ENCODE results near the gene USP28.
"Not testable (repeated sequence)": the region's sequence is repeated elsewhere in the genome, so short reads cannot be mapped to it uniquely, and the experiment has no call there.

The USP28 gene, protein sequence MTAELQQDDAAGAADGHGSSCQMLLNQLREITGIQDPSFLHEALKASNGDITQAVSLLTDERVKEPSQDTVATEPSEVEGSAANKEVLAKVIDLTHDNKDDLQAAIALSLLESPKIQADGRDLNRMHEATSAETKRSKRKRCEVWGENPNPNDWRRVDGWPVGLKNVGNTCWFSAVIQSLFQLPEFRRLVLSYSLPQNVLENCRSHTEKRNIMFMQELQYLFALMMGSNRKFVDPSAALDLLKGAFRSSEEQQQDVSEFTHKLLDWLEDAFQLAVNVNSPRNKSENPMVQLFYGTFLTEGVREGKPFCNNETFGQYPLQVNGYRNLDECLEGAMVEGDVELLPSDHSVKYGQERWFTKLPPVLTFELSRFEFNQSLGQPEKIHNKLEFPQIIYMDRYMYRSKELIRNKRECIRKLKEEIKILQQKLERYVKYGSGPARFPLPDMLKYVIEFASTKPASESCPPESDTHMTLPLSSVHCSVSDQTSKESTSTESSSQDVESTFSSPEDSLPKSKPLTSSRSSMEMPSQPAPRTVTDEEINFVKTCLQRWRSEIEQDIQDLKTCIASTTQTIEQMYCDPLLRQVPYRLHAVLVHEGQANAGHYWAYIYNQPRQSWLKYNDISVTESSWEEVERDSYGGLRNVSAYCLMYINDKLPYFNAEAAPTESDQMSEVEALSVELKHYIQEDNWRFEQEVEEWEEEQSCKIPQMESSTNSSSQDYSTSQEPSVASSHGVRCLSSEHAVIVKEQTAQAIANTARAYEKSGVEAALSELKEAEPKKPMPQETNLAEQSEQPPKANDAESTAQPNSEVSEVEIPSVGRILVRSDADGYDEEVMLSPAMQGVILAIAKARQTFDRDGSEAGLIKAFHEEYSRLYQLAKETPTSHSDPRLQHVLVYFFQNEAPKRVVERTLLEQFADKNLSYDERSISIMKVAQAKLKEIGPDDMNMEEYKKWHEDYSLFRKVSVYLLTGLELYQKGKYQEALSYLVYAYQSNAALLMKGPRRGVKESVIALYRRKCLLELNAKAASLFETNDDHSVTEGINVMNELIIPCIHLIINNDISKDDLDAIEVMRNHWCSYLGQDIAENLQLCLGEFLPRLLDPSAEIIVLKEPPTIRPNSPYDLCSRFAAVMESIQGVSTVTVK

GRCh38 chr11:113875234-113876073, at the start of gene USP28:
Gene USP28 (minus strand): TSS chr11:113875572. CDS start chr11:113875501, 71 bp downstream.
- in situ Hi-C loops (cut with MboI; ENCODE audit: low sequenced_read_pairs) = no loop called here

DNA sequence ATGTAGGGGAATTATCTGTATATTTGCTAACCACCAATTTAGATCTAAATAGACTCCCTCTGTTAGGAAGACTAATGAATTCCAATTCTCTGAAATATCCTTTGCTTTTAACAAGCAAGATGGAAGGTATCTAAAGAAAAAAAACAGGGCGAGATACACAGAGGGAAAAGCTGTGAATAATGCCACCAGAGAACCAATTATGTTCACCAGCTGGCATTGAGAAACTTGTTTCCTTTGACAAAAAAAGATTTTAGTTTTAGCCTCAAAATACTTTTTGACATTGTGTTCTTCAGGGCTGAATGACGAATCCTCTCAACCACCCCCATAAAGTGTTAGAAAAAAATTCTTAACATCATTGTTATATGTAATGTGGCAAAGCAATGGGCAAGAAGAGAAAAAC, 48.2 kb upstream of the USP28 start:
- in situ Hi-C loops (cut with MboI; ENCODE audit: low sequenced_read_pairs) = no loop called here

DNA sequence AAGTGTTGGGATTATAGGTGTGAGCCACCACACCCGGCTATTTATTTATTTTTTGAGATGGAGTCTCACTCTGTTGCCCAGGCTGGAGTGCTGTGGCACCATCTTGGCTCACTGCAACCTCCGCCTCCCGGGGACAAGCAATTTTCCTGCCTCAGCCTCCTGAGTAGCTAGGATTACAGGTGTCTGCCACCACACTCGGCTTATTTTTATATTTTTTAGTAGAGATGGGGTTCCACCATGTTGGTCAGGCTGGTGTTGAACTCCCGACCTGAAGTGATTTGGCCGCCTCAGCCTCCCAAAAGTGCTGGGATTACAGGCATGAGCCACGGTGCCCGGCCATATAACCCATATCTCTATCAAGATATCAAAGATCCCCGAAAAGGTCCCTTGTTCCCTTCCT, 36.1 kb upstream of the USP28 start:
- in situ Hi-C loops (cut with MboI; ENCODE audit: low sequenced_read_pairs) = not testable (repeated sequence)

DNA sequence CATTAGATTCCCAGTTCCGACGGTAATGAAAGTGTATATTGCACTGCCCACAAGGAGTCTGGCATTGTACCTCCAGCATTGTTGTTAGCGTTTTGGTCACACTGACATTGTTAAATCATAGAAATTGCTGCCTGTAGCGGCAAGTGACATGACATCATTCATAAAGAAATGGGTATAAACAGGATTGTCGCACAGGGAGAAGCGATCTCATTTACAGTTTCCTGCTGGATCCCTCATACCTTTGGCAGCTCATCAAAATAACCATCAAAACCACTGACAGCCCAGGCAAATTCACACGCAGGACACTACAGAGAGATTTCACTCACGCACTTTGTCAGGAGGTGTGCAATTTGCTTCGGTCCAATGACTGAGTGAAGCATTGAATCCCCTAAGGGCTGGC, 32.7 kb upstream of the USP28 start:
- in situ Hi-C loops (cut with MboI; ENCODE audit: low sequenced_read_pairs) = no loop called here

- in situ Hi-C loops (cut with MboI; ENCODE audit: low sequenced_read_pairs) = no loop called here
These were observed 32.3 kb upstream of the USP28 start for GRCh38 chr11:113907681-113908080.

- in situ Hi-C loops (cut with MboI; ENCODE audit: low sequenced_read_pairs) = no loop called here
These were observed 31.8 kb upstream of the USP28 start for GRCh38 chr11:113907152-113907551.

DNA sequence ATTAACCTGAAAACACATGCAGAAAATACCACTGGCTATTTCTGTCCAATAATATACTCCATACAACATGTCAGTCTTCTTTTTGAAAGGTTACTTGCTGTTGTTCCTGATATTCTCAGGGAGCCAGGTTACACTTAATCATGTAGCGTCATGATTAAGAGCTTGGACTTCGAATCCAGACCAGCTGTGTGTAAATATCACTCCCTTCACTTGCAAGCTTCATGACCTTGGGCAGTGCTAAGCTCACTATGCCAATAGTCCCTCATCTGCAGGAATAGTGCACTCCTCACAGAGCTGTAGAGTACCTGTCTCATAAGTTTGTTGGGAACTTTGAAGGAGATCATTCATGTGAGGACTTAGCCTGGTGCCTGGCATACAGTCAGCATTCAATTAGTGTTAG, 31.1 kb upstream of the USP28 start:
- in situ Hi-C loops (cut with MboI; ENCODE audit: low sequenced_read_pairs) = no loop called here

- in situ Hi-C loops (cut with MboI; ENCODE audit: low sequenced_read_pairs) = no loop called here
These were observed 30.7 kb upstream of the USP28 start for GRCh38 chr11:113906038-113906437.

DNA sequence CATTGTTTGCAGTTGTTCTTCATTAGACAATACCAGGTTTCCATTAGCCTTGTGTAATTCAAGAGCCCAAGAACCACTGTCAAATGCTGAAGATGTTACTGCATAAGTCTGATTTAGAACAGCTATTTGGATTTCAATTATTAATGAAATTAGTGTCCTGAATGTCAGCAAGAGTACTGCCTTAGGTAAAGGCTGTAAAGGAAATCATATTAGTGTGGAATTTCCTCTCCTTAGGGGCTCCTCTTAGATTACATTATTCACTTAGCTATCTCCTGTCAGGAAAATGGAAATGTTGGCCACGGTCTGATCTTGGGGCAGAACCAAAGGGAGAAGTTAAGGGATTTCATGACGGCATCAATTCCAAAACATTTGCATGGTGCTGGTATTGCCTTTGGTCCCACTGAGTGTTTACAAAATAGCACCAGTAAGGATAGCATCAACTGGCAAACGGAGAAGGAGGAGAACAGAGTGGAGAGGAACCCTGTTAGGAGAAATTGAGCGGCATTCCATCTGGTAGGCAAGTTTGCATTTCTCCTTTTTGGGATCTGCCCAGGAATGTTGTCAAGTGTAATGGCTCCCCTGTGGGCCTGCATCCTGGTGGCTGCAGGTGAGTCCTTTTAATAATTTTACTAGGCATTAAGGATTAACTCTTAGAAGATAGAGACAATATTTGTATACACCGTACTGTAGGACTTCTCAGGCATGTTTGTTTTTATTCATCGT, 29.2 kb upstream of the USP28 start, which contains the start of gene HTR3B:
Gene HTR3B, plus strand, starts transcription at position 418 of the 723 bp plus-strand sequence. Its CDS starts 138 bp downstream, at position 556.
- in situ Hi-C loops (cut with MboI; ENCODE audit: low sequenced_read_pairs) = no loop called here

- in situ Hi-C loops (cut with MboI; ENCODE audit: low sequenced_read_pairs) = no loop called here
These were observed 25.8 kb upstream of the USP28 start for GRCh38 chr11:113901141-113901540.

GRCh38 chr11:113896156-113896879, 20.9 kb upstream of the USP28 start:
- in situ Hi-C loops (cut with MboI; ENCODE audit: low sequenced_read_pairs) = no loop called here

- in situ Hi-C loops (cut with MboI; ENCODE audit: low sequenced_read_pairs) = no loop called here
These were observed 20.2 kb upstream of the USP28 start for GRCh38 chr11:113895367-113896155.

- in situ Hi-C loops (cut with MboI; ENCODE audit: low sequenced_read_pairs) = no loop called here
These were observed 19.1 kb upstream of the USP28 start for GRCh38 chr11:113894421-113894996.

DNA sequence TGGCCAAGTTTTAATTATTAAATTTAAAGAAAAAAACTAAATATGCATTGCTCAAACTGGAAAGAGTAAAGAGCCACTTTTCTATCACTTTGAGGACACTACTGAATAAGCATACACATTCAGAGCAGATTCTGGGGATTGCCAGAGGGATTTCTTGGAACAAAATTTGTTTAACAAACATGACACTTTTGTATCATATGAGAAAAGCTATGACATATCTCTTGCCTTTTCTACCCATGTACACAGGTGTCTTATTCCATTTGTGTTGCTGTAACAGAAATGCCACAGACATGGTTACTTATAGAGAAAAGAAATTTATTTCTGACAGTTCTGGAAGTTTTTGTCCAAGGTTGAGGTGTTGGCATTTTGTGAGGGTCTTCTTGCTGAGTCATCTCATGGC, 13.5 kb upstream of the USP28 start:
- in situ Hi-C loops (cut with MboI; ENCODE audit: low sequenced_read_pairs) = no loop called here

GRCh38 chr11:113885897-113886296, 10.5 kb upstream of the USP28 start:
- in situ Hi-C loops (cut with MboI; ENCODE audit: low sequenced_read_pairs) = no loop called here

GRCh38 chr11:113884361-113884836, 9.0 kb upstream of the USP28 start:
- in situ Hi-C loops (cut with MboI; ENCODE audit: low sequenced_read_pairs) = no loop called here

DNA sequence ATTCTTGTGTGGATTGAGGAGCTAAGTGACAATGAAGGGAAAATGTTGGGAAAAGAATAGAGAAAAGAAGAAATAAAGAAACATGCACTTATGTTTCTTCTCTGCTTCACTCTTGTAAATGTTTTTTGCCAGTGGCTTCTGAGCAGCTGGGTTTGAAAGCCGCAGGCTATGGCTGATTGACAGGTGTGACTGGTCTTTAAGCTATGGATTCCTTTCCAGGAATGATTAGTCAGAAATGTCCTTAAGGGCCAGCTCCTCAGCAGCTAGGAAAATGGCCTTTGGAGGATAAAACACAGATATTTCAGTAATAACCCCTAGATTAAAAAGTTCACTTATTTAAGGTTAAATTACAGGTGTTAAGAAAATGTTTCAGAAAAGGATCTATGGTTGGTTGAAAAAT, 6.5 kb upstream of the USP28 start:
- in situ Hi-C loops (cut with MboI; ENCODE audit: low sequenced_read_pairs) = no loop called here

- in situ Hi-C loops (cut with MboI; ENCODE audit: low sequenced_read_pairs) = no loop called here
These were observed 5.6 kb upstream of the USP28 start for GRCh38 chr11:113880971-113881370.
